Skeletal muscle tissue (tissue), 4 donors: Measurements from ENCODE around the gene ABHD10. TPM values are rescaled to one million over a fixed set of nuclear protein-coding genes. Genes with fewer than 3 reads are reported as not detected.

ENCODE experiments used
- H3K27ac ChIP-seq: one replicate; pipeline ENCODE4 v1.7.0; 2013; ENCODE audit warnings: mild to moderate bottlenecking, low read depth, low read length, inconsistent platforms
- H3K27me3 ChIP-seq, 3 donors: one replicate each; pipeline ENCODE4 v1.7.0; 2013; ENCODE audit warnings: low read length in 3 of 3; ENCODE audit not compliant: control insufficient read depth in 3 of 3, insufficient read depth in 3 of 3
- H3K36me3 ChIP-seq, 3 donors: one replicate each; pipeline ENCODE4 v1.7.0; 2013; ENCODE audit warnings: low read length in 3 of 3; ENCODE audit not compliant: control insufficient read depth in 3 of 3, insufficient read depth in 3 of 3
- H3K4me1 ChIP-seq, 3 donors: one replicate each; pipeline ENCODE4 v1.7.0; 2013; ENCODE audit warnings: low read length in 3 of 3, mild to moderate bottlenecking in 3 of 3; ENCODE audit not compliant: control insufficient read depth in 3 of 3, insufficient read depth in 3 of 3
- H3K4me3 ChIP-seq, 3 donors: one replicate each; pipeline ENCODE4 v1.7.0; 2013; ENCODE audit warnings: low read length in 3 of 3
- H3K9ac ChIP-seq, 3 donors: one replicate each; pipeline ENCODE4 v1.7.0; 2013; ENCODE audit warnings: low read length in 3 of 3, mild to moderate bottlenecking in 3 of 3, moderate library complexity in 2 of 3, low read depth in 1 of 3
- H3K9me3 ChIP-seq, 3 donors: one replicate each; pipeline ENCODE4 v1.7.0; 2013; ENCODE audit warnings: low read length in 3 of 3; ENCODE audit not compliant: control insufficient read depth in 3 of 3
- total RNA-seq: library from RNA; depleted of rRNA; stranded (reverse); fragments of >200 nt; gene quantifications from one replicate; pipeline ENCODE4 v1.2.3, GENCODE V29; 2014
- donor health status: Osteomylitis.

ABHD10 gene
- total RNA-seq, 1 donor from 2014 or later: 25.1 TPM

GRCh38 chr3:112004669-112005068 lies 25.8 kb downstream of the ABHD10 start:
- Histone ChIP-seq H3K27ac (no peak overlapping the region), H3K9me3 (no peaks in the 10 kb centered on the region), H3K36me3 (no peaks in the 10 kb centered on the region), H3K4me3 (no peak overlapping the region), H3K9ac (no peak overlapping the region), H3K4me1 (peaks cover 0 to under 1% (median 0%) of the 10 kb centered on the region in 3 donors), H3K27me3 (peaks cover 10 to 17% (median 16%) of the 10 kb centered on the region in 3 donors)

- Histone ChIP-seq H3K36me3 (no peaks in the 10 kb centered on the region), H3K4me3 (no peak overlapping the region), H3K27me3 (peaks cover 6 to 13% (median 11%) of the 10 kb centered on the region in 3 donors), H3K27ac (no peak overlapping the region), H3K9ac (no peak overlapping the region), H3K4me1 (no peaks in the 10 kb centered on the region), H3K9me3 (no peaks in the 10 kb centered on the region)
These were observed 26.4 kb downstream of the ABHD10 start for GRCh38 chr3:112005091-112005672.

GRCh38 chr3:112007633-112008032 lies 28.8 kb downstream of the ABHD10 start:
- H3K4me3 ChIP-seq: no peak overlapping the region
- no peak overlapping the region for H3K27ac ChIP-seq
- peaks cover 3 to 6% (median 3%) of the 10 kb centered on the region in 3 donors for H3K4me1 ChIP-seq
- H3K36me3 ChIP-seq: no peaks in the 10 kb centered on the region
- H3K9ac ChIP-seq: no peak overlapping the region
- H3K27me3 ChIP-seq: no peaks in the 10 kb centered on the region
- H3K9me3 ChIP-seq: no peaks in the 10 kb centered on the region

GRCh38 chr3:112009670-112010069 lies 30.8 kb downstream of the ABHD10 start:
- Histone ChIP-seq H3K27ac (no peak overlapping the region), H3K9me3 (no peaks in the 10 kb centered on the region), H3K4me1 (peaks cover 8 to 15% (median 9%) of the 10 kb centered on the region in 3 donors), H3K36me3 (no peaks in the 10 kb centered on the region), H3K27me3 (no peaks in the 10 kb centered on the region), H3K9ac (no peak overlapping the region), H3K4me3 (no peak overlapping the region)

- Histone ChIP-seq H3K9me3 (no peaks in the 10 kb centered on the region), H3K4me3 (no peak overlapping the region), H3K27ac (no peak overlapping the region), H3K9ac (no peak overlapping the region), H3K27me3 (no peaks in the 10 kb centered on the region), H3K36me3 (no peaks in the 10 kb centered on the region), H3K4me1 (peaks cover 8 to 15% (median 9%) of the 10 kb centered on the region in 3 donors)
These were observed 31.8 kb downstream of the ABHD10 start for GRCh38 chr3:112010636-112011035.

GRCh38 chr3:112011376-112011940 lies 32.6 kb downstream of the ABHD10 start:
- H3K27me3 ChIP-seq: no peaks in the 10 kb centered on the region
- H3K9ac ChIP-seq: no peak overlapping the region
- H3K9me3 ChIP-seq: no peaks in the 10 kb centered on the region
- H3K36me3 ChIP-seq: no peaks in the 10 kb centered on the region
- H3K4me3 ChIP-seq: no peak overlapping the region
- H3K27ac ChIP-seq: no peak overlapping the region
- H3K4me1 ChIP-seq: peaks cover 8 to 15% (median 9%) of the 10 kb centered on the region in 3 donors

GRCh38 chr3:112012205-112012992 lies 33.6 kb downstream of the ABHD10 start:
- Histone ChIP-seq H3K36me3 (no peaks in the 10 kb centered on the region), H3K4me1 (peaks cover 8 to 15% (median 9%) of the 10 kb centered on the region in 3 donors), H3K27ac (no peak overlapping the region), H3K27me3 (no peaks in the 10 kb centered on the region), H3K4me3 (no peak overlapping the region), H3K9ac (no peak overlapping the region), H3K9me3 (no peaks in the 10 kb centered on the region)

GRCh38 chr3:112013058-112013783 lies 34.4 kb downstream of the ABHD10 start:
- Histone ChIP-seq H3K9ac (peak overlapping the region; percentile 10 to 59 (median 40)), H3K4me1 (peaks cover 8 to 15% (median 9%) of the 10 kb centered on the region in 3 donors), H3K27me3 (no peaks in the 10 kb centered on the region), H3K4me3 (peak overlapping the region; percentile 57 to 65 (median 60)), H3K9me3 (no peaks in the 10 kb centered on the region), H3K36me3 (no peaks in the 10 kb centered on the region), H3K27ac (no peak overlapping the region)

GRCh38 chr3:112013784-112014143 lies 34.9 kb downstream of the ABHD10 start:
- Histone ChIP-seq H3K27ac (no peak overlapping the region), H3K36me3 (no peaks in the 10 kb centered on the region), H3K9me3 (no peaks in the 10 kb centered on the region), H3K4me1 (peaks cover 8 to 15% (median 9%) of the 10 kb centered on the region in 3 donors), H3K9ac (peak overlapping the region in 1 of 3 donors; percentile 10), H3K4me3 (peak overlapping the region in 1 of 3 donors; percentile 65), H3K27me3 (no peaks in the 10 kb centered on the region)
